HG02759 (cell line): ENCODE results near the gene PEMT.
"Not testable (repeated sequence)": the region's sequence is repeated elsewhere in the genome, so short reads cannot be mapped to it uniquely, and the experiment has no call there.

ENCODE experiments used
- ATAC-seq: cut with Tn5 transposase; IDR thresholded peaks from one replicate; pipeline ENCODE4 v1.9.1; 2021; ENCODE audit warnings: mild to moderate bottlenecking, moderate library complexity; ENCODE audit not compliant: unreplicated experiment

The PEMT gene, protein sequence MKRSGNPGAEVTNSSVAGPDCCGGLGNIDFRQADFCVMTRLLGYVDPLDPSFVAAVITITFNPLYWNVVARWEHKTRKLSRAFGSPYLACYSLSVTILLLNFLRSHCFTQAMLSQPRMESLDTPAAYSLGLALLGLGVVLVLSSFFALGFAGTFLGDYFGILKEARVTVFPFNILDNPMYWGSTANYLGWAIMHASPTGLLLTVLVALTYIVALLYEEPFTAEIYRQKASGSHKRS

DNA sequence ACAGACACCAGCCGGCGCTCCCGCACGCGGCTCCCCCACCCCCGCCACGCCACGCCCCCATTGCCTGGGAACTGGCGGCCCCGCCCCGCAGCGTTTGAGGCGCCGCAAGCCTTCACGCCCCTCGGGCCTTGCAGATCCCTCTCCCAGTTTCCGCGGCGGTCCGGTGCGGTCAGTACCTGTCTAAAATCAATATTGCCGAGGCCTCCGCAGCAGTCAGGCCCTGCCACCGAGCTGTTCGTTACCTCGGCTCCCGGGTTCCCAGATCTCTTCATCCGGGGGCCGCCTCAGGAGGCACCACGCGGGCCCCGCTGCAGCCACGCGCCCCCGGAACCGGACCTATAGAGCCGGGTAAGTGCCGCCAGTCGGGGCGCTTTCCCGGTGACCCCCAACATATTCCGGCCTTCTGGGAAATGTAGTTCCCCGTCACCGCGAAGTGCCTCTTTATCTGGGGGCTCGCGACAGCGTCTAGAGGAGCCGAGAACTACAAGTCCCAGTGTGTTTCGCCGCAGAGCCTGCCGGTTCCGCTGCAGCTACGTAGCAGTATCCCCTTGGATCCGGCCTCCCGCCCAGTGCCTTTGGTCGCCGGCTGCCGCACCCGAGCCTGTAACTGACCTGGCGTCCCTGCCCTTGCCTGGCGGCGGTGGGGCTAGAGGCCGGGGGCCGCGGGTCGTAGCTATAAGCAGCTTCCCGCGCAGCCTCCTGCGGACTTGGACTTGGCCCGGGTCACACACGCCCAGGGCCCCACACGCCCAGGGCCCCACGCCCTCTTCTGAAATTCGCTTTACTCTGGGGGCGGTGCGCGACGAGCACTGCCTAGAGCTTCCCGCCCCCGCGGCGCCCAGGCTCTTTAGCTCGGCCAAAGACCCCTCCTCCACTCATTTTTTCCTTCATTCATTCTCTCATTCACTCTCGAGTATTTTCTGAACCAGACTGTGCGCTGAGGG lies at the start of gene PEMT:
PEMT (minus strand) TSS at position 354 of the 944 bp plus-strand sequence; CDS start at position 272, 82 bp downstream.
- ATAC-seq: peak; percentile 93

DNA sequence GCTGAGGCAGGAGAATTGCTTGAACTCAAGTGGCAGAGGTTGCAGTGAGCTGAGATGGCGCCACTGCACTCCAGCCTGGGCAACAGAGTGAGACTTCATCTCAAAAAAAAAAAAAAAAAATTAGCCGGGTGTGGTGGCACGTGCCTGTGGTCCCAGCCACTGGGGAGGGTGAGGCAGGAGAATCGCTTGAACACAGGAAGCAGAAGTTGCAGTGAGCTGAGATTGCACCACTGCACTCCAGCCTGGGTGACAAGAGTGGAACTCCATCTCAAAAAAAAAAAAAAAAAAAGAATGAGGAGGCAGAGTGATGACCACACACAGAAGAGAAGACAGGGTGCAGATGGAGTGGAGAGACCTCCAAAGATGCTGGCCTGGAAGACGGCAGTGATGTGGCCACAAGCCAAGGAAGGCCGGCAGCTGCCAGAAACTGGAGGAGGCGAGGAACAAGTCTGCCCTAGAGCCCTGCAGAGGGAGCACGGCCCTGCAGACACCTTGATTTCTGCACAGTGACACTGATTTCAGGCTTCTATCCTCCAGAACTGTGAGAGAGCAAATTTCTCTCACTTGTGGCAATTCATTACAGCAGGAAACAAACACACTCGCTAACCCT lies 48.3 kb upstream of the PEMT start:
- ATAC-seq: not testable (repeated sequence)

DNA sequence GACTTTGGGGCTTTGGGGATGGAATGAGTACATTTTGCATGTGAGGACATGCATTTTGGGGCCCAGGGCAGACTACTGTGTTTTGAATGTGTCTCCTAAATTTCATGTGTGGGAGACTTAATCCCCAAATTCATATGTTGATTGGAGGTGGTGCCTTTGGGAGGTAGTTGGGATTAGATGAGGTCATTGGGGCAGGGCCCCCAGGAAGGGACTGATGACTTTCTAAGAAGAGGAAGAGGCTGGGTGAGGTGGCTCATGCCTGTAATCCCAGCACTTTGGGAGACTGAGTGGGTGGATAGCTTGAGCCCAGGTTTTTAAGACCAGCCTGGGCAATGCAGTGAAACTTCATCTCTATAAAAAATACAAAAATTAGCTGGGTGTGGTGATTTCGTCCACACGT lies 47.0 kb upstream of the PEMT start:
- ATAC-seq: no peak

- no peak for ATAC-seq
These were observed 44.9 kb upstream of the PEMT start for GRCh38 chr17:17636272-17636885.

GRCh38 chr17:17635537-17636271 lies 44.2 kb upstream of the PEMT start:
- not testable (repeated sequence) for ATAC-seq

- ATAC-seq: no peak
These were observed 43.6 kb upstream of the PEMT start for GRCh38 chr17:17635126-17635525.

DNA sequence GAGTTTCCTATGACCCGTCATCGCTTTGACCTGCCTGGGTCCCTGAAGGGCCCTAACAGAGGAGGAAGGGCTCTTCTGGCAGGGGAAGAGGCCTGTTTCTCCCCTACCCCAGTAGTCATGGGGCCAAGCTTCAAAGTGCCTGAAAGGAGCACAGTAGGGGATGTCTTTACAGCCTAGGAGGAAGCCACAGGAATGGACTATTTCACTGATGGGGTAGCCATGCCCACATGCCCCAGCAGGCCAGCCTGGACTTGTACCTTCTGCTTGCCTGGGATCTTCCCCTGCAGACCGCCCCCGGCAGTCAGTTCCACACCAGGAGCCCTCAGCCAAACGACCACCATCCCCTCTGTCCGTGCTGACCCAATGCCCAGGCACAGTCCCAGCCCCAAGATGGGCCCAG lies 41.8 kb upstream of the PEMT start:
- ATAC-seq: no peak

DNA sequence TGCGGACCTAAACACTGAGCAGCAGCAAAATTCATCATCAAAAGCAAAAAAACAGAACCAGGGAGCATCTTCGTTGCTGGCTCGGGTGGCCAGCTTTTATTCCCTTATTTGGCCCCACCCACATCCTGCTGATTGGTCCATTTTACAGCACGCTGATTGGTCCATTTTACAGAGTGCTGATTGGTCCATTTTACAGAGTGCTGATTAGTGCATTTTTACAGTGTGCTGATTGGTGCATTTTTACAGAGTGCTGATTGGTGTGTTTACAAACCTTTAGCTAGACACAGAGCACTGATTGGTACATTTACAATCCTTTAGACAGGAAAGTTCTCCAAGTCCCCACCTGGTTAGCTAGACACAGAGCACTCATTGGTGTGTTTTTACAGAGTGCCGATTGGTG lies 41.2 kb upstream of the PEMT start:
- ATAC-seq: not testable (repeated sequence)

GRCh38 chr17:17628388-17629008 lies 37.0 kb upstream of the PEMT start:
- ATAC-seq: peak; percentile 62

- ATAC-seq: no peak
These were observed 35.3 kb upstream of the PEMT start for GRCh38 chr17:17626840-17627239.

- ATAC-seq: no peak
These were observed 34.8 kb upstream of the PEMT start for GRCh38 chr17:17626151-17626805.

- no peak for ATAC-seq
These were observed 33.2 kb upstream of the PEMT start for GRCh38 chr17:17624741-17625140.

- ATAC-seq: no peak
These were observed 32.4 kb upstream of the PEMT start for GRCh38 chr17:17623904-17624303.

GRCh38 chr17:17621254-17621653 lies 29.7 kb upstream of the PEMT start:
- ATAC-seq: no peak

DNA sequence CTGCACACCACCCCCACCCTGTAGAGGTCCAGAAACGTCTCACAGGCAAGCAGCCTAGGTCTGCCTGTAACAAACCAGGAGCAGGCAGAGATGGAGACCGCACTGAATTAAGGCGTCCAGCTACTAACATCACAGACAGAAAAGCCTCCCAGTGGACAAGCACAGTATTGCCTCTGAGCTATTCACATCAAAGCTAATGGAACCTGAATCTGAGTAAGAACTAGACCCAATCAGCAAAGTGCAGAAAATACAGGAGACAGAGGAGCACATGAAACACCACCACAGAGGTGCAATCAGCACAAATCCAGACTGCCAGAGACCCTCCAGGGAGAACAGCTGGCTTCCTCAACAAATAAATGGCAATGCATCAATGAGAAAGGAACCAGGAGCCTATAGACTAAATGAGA lies 22.2 kb upstream of the PEMT start:
- ATAC-seq: no peak

DNA sequence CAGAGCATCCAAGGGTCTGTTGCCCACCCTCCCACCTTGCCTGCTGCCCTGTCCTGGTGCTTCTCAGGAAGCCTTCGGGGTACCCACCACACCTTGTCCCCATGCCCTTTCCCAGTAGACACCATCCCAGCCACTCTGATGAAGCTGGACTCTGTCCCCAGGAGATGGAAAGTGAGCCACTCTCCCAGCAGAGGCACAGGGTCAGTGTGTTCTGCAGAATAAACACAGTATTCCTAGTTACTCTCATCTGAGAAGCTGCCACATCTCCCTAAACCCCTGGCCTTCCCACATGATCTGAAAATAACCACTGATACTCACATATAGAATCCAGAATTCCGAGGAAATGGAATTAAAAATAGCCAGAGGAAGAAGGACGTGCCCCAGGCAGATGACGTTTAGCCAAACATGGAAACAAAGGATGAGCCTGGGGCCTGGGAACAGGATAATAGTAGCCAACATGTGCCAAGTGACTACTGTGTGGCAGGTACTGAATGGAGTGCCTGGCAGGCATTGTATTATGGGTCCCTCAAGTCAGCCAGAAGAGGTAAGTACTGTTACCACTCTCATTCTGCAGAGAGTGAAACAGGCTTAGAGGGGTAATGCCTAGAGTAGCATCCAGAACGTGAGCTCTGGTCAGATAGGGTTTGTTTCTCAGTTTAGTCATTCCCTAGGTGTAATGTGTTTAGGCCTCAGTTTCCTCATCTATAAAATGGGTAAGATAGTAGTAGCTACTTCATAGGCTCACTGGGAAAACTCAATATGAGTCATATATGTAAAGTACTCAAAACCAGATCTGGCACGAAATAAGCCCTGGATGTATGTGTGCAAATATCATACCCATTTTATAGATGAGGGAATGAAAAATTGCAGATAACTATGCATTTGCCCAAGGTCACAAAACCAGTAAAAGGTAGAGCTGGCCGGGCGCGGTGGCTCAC lies 20.8 kb upstream of the PEMT start:
- ATAC-seq: no peak

DNA sequence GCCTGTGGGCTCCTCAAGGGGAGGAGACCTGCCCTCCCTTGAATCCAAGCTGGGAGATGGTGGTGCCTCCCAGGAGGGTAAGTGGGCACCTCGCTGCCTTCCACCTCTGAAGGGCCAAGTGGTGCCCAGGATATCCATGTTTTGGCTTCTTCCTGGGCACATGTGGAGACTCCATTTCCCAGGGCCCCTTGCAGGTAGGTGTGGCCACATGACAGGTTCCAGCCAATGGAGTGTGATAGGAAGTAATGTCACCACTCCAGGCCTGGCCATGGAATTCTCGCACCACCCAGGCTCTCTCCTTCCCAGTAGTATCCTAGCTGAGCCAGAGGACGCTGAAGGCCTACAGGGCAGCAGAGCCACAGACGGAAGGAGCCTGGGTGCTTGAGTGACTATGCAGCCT lies 17.6 kb upstream of the PEMT start:
- no peak for ATAC-seq

DNA sequence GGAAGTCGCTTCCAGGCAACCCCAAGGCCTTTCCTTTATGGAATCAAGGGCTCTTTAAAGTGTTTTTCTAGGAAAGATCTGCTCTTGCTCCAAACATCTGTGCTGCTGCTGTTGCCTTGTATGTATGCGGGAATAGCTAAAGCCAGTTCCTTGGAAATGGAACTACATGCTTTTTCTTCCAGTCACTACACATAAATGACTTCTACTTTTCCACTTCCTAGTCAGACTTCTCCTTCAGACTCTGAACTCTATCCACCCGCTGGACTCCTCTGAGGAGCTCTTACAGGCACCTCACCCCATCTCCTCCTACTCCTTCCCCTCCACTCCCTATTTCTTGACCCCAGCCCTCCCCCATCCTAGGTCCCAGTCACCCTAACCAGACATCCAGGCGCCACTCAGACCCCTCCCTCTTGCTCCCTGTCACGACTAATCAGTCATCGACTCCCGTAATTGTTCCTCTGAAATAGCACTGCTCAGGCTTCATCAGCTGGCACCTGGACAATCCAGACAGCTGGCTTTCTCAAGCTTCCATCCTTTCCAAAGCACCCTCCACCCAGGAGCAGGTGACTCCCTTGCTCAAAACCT lies 15.0 kb upstream of the PEMT start:
- ATAC-seq: no peak
